AG09309 (cell line): Measurements from ENCODE around the gene RARA.

Source experiments
- DNase-seq: peaks from one replicate; pipeline ENCODE4 v3.0.0-alpha.2; 2010; ENCODE audit warnings: low read depth
- H3K4me3 ChIP-seq: 2 replicates; pipeline ENCODE4 v1.5.1; 2011; ENCODE audit warnings: mild to moderate bottlenecking, low read depth, low read length, moderate library complexity; ENCODE audit not compliant: control insufficient read depth
- TF ChIP-seq, protein P1 (sequence below): IDR thresholded peaks from 2 replicates; pipeline ENCODE4 v1.5.1; 2011; ENCODE audit warnings: mild to moderate bottlenecking, low read depth, low read length, inconsistent platforms; ENCODE audit not compliant: insufficient read depth, control insufficient read depth; ENCODE audit errors: missing control alignments

The RARA gene

DNA sequence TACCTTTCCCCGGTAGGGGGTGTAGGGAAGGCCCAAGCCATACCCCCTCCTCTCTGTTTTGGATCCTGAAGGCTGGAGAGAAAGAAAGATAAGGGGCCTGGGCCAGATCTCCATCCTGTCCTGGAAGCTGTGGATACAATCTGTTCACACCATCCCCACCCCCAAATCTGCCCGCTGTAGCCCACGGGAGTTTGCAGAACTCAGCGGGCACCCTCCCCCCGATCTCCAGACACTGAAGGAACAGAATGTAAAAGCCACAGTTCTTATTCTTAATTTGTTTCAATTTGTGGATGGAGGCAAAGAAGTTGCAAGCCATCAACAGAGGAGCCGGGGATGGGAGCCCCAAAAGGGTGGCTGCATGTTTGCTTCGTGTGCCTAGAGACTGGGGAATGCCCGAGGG lies 28.4 kb downstream of the RARA start:
- TF ChIP-seq, protein P1, sequence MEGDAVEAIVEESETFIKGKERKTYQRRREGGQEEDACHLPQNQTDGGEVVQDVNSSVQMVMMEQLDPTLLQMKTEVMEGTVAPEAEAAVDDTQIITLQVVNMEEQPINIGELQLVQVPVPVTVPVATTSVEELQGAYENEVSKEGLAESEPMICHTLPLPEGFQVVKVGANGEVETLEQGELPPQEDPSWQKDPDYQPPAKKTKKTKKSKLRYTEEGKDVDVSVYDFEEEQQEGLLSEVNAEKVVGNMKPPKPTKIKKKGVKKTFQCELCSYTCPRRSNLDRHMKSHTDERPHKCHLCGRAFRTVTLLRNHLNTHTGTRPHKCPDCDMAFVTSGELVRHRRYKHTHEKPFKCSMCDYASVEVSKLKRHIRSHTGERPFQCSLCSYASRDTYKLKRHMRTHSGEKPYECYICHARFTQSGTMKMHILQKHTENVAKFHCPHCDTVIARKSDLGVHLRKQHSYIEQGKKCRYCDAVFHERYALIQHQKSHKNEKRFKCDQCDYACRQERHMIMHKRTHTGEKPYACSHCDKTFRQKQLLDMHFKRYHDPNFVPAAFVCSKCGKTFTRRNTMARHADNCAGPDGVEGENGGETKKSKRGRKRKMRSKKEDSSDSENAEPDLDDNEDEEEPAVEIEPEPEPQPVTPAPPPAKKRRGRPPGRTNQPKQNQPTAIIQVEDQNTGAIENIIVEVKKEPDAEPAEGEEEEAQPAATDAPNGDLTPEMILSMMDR = no peak

DNA sequence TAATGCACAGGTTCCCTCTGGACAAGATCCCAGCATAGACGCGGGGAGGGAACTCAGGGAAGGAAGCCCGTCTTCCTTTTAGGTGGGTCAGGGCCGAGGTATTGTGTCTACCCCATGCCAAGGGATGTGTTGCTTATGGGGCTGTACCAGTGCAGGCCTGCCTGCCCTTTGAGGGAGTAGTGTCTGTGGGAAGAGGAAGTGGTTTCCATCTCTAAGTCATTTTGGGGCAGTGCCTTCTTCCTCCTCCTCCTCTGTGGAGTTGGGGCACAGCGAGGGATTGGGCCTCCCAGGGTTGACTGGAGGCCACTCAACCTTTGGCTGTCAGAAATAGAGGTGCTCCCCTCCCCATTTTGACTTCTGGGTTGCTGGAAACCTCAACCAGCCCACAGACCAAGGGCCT lies 29.1 kb downstream of the RARA start:
- H3K4me3 ChIP-seq = no peak overlapping the region
- TF ChIP-seq, protein P1 = no peak
- DNase-seq = no peak

More for the DNA sequence above, 28.4 kb downstream of the RARA start:
- DNase-seq = no peak
- no peak overlapping the region for H3K4me3 ChIP-seq

DNA sequence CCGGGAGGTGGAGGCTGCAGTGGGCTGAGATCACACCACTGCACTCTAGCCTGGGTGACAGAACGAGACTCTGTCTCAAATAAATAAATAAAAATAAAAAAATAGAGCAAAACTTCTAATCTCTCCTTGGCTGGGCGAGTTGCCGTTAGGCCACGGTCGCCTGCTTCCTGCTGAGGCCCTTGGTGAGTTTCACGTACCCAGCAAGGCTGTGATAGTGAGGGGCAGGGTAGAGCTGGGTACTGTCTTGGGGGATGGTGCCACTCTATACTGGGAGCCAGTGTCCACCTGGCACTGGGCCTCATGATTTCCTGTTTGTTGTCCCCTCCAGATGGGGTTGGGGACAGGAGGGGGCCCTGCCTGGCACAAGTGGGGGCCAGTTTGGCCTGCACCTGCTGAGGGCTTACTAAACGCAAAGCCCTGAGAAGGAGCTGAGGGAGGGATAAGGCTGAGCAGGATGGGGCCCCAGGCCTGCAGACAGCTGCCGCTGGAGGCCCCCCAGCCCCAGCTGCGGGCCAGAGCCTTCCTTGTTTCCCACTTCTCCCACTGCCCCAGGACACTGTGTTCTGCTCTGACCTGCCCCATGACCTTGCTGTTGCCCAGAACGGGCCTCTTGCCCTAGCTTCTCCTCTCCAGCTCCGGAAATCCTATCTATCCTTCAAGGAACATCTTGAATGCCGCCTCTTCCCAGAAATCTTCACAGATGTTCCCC lies 30.1 kb downstream of the RARA start:
- TF ChIP-seq, protein P1 = no peak
- DNase-seq = no peak
- H3K4me3 ChIP-seq = no peak overlapping the region

DNA sequence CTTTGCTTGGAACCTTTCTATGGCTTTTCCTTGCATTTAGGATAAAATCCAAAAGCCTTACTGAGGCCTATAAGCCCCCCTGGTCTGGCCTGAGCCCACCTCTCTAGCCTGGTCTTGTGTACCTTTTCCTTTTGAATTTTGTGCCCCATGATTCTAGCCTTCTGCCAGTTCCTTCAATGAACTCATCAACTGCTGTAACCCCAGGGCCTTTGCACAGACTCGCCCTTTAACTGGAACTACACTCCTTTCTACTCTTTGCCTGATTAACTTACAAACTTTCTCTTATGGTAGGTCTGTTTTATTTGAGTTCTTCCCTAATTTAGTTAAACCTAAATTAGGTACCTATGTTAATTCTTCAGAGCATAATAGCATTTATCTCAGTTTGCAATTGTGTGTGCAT lies 31.3 kb downstream of the RARA start:
- TF ChIP-seq, protein P1 = no peak
- H3K4me3 ChIP-seq = no peak overlapping the region
- DNase-seq = no peak

DNA sequence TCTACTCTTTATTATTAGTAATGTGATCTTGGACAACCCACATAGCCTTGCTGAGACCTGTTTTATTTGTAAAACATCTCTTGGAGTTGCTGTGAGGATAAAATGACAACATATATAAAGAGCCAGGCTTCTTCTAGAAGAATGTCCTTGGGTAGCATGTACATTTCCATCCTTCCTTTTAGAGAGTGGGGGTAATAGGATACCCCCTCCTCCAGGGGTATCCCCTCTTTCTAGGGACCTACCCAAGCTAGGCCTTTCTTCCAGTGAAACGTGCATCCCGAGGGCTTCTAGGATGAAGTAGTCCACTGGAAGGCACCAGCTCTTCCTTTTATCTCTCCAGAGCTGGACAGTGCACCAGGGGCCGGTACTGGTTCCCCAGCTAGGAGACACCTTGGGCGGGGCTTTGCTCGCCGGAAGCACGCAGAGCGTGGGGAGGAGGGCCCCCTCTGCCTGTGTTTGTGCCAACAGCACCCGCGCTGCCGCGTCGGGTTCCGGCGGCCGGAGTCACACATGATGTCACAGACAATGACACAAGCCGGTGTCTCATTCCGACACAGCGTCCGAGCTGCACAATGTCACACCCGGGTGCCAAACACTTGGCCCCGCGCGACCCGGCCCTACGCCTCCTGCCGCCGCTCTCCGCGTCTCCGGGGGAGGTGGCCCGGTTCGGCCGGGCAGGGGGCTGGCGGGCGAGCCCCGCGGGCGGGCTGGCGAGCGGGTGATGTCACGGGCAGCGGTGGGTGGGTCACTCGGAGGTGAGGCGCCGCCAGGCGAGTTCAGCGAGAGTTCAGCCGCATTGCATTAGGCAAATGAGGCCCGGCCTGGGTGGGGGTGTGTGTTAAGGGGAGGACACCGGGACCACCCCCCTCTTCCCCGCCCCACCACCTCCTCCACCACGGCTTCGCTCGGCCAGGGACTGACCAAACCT lies 32.2 kb downstream of the RARA start:
- peak overlapping the region; percentile 52 for H3K4me3 ChIP-seq
- DNase-seq = no peak
- TF ChIP-seq, protein P1 = no peak

DNA sequence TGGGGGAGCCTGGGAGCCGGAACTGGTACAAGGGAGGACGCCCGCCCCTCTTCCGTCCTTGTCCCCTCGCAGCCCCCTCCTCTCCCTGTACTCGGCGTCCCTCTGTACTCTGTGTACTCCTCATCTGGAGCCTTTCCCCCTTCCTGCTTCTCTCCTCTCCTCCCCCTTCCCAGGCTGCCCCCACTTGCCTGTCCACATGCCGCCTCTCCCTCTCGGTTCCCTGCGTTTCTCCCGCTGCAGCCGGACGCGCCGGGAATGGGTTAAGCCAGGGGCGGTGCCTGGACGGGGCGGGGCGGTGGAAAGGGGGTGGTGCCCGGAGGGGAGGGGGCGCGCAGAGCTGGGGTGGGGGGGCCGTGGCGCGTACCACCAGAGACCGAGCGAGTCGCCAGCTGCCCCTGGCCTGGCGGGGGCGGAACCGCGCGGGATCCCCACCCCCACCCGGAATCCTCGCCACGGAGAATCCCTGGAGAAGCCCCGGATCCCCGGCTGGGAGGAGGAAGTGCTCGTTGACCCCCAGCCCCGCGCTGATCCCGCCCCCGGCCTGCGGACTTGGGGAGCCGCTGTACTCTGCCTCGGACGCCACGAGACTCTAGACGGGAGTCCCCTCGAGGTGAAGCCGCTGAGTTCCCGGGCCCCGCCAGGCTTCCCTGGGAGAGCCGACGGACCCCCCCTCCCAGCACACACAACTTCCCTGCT lies 33.0 kb downstream of the RARA start:
- TF ChIP-seq, protein P1 = no peak
- H3K4me3 ChIP-seq = peak overlapping the region; percentile 52
- DNase-seq = no peak
